Progenitor cell of endocrine pancreas (in vitro differentiated cells): ENCODE measurements around the gene SYNRG. TPM values are rescaled to one million over a fixed set of nuclear protein-coding genes. Genes with fewer than 3 reads are reported as not detected.

ENCODE experiments used
- DNase-seq: peaks from one replicate; pipeline ENCODE4 v3.0.0; 2021; ENCODE audit warnings: low spot score; ENCODE audit not compliant: unreplicated experiment
- H3K27ac Mint-ChIP-seq: 2 replicates; pipeline ENCODE4 v1.8.0; 2021; ENCODE audit warnings: mild to moderate bottlenecking, moderate library complexity, mixed read lengths
- H3K27me3 Mint-ChIP-seq: 2 replicates; pipeline ENCODE4 v1.8.0; 2021; ENCODE audit warnings: mixed read lengths
- H3K36me3 Mint-ChIP-seq: 2 replicates; pipeline ENCODE4 v1.8.0; 2022; ENCODE audit warnings: mixed read lengths; ENCODE audit not compliant: insufficient read depth
- H3K4me1 Mint-ChIP-seq: 2 replicates; pipeline ENCODE4 v1.8.0; 2021; ENCODE audit warnings: low read depth, mixed read lengths
- H3K4me3 Mint-ChIP-seq: 2 replicates; pipeline ENCODE4 v1.8.0; 2021; ENCODE audit warnings: low read depth, mild to moderate bottlenecking, moderate library complexity, mixed read lengths
- H3K9me3 Mint-ChIP-seq: 2 replicates; pipeline ENCODE4 v1.8.0; 2021; ENCODE audit warnings: low read depth, mixed read lengths
- CTCF ChIP-seq: fragments of 200-600 bp; sonication (generic); IDR thresholded peaks from one replicate; pipeline ENCODE4 v1.5.0; 2021; ENCODE audit warnings: antibody characterized with exemption, mild to moderate bottlenecking; ENCODE audit not compliant: unreplicated experiment
- total RNA-seq: library from RNA; stranded (reverse); gene quantifications from 2 replicates; pipeline ENCODE4 v1.2.1, GENCODE V29; 2021

Gene SYNRG
- total RNA-seq, 1 donor from 2014 or later: 73.0 TPM

- no peak for DNase-seq
- Mint-ChIP-seq H3K27ac (no peak overlapping the region), H3K27me3 (peaks cover 3% of the 10 kb centered on the region), H3K36me3 (peaks cover 7% of the 10 kb centered on the region), H3K9me3 (no peaks in the 10 kb centered on the region), H3K4me1 (peaks cover 14% of the 10 kb centered on the region), H3K4me3 (no peak overlapping the region)
- TF ChIP-seq CTCF: no peak
Observed at GRCh38 chr17:37483311-37484039, 125.7 kb downstream of the SYNRG start.

GRCh38 chr17:37481001-37481665 is 128.1 kb downstream of the SYNRG start:
- Mint-ChIP-seq H3K36me3 (peaks cover 13% of the 10 kb centered on the region), H3K27me3 (no peaks in the 10 kb centered on the region), H3K27ac (no peak overlapping the region), H3K4me1 (peaks cover 9% of the 10 kb centered on the region), H3K9me3 (no peaks in the 10 kb centered on the region), H3K4me3 (no peak overlapping the region)
- no peak for DNase-seq
- TF ChIP-seq CTCF: no peak

DNA sequence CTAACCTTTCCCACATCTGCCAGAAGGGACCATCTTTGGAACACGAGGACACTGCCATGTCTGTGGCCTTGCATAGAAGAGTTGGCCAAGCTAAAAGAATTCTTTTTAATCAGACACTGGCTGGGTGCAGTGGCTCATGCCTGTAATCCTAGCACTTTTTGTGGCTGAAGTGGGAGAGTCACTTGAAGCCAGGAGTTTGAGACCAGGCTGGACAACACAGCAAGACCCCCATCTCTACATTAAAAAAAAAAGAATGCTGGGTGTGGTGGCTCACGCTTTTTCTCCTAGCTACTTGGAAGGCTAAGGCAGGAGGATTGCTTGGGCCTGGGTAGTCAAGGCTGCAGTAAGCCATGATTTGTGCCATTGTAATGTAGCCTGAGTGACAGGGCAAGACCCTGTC is 128.8 kb downstream of the SYNRG start:
- H3K4me1 Mint-ChIP-seq: peaks cover 9% of the 10 kb centered on the region
- no peaks in the 10 kb centered on the region for H3K9me3 Mint-ChIP-seq
- H3K36me3 Mint-ChIP-seq: peaks cover 16% of the 10 kb centered on the region
- TF ChIP-seq CTCF: no peak
- no peaks in the 10 kb centered on the region for H3K27me3 Mint-ChIP-seq
- H3K27ac Mint-ChIP-seq: no peak overlapping the region
- DNase-seq: no peak
- no peak overlapping the region for H3K4me3 Mint-ChIP-seq

DNA sequence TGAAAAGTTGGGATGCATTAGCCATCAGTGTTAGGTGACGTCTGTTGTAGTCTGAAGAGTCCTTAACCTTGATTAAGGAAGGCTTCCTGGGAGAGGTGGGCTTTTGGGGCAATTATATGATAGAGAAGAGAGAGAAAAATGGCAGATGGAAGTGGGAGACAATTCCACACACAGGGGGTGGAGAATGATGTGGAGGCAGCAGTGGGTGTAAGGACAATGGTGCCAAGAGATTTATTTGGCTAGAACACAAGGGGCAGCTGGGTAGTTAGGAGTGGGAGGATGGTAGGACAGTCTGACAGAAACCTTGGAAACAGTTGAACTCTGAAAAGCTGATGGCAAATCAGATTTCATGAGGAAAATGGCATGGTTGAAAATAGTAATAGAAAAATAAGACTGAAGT is 130.2 kb downstream of the SYNRG start:
- peaks cover 16% of the 10 kb centered on the region for H3K36me3 Mint-ChIP-seq
- no peak overlapping the region for H3K4me3 Mint-ChIP-seq
- no peaks in the 10 kb centered on the region for H3K9me3 Mint-ChIP-seq
- H3K4me1 Mint-ChIP-seq: peaks cover 9% of the 10 kb centered on the region
- H3K27me3 Mint-ChIP-seq: no peaks in the 10 kb centered on the region
- DNase-seq: no peak
- no peak for TF ChIP-seq CTCF
- H3K27ac Mint-ChIP-seq: no peak overlapping the region

DNA sequence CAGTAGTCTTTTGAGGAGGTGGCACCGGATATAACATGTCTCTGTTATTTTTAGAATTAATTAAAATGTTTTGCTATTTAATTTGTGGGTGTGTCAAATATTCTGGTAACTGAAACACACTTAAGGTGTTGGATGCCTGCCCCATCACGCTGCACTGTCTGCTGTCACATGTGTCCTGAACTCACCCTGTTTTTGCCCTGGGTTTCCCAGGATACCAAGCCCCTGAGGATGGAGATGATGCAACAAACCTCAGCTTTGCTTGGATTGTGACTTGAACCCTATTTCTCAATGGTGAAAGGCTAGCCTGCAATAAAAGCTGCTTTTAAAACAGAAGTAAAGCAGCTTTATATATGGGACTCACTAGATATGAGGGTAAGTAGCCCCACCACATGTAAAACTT is 131.0 kb downstream of the SYNRG start:
- Mint-ChIP-seq H3K27ac (no peak overlapping the region), H3K4me1 (peaks cover 6% of the 10 kb centered on the region), H3K9me3 (no peaks in the 10 kb centered on the region), H3K4me3 (no peak overlapping the region), H3K27me3 (no peaks in the 10 kb centered on the region), H3K36me3 (peaks cover 21% of the 10 kb centered on the region)
- no peak for TF ChIP-seq CTCF
- DNase-seq: no peak
